NCI-H774 (cell line): Measurements from ENCODE around the gene CNEP1R1.
A peak's percentile ranks its signal among the peaks of the same experiment; 100 is the strongest.
"Not testable (repeated sequence)": the region's sequence is repeated elsewhere in the genome, so short reads cannot be mapped to it uniquely, and the experiment has no call there.

ENCODE experiments used
- DNase-seq: peaks from one replicate; lab custom pipeline; 2025; lab: John Stamatoyannopoulos, UW

CNEP1R1 gene

GRCh38 chr16:50024684-50025536, at the start of gene CNEP1R1:
CNEP1R1 (plus strand) TSS chr16:50025225; CDS start chr16:50025316, 91 bp downstream.
- DNase-seq = peak; percentile 95

DNA sequence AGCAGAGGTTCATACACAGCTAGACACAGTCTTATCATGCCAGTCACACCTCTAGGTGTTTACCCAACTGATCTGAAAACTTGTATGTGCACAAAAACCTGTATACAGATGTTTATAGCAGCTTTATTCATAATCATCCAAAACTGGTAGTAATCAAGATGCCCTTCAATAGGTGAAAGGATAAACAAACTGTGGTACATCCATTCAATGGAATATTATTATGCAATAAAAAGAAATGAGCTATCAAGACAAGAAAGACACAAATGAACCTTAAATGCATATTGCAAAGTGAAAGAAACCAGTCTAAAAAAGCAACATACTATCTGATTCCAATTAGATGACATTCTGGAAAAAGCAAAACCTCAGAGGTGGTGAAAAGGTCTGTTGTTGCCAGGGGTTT, 47.6 kb upstream of the CNEP1R1 start:
- DNase-seq = no peak

DNA sequence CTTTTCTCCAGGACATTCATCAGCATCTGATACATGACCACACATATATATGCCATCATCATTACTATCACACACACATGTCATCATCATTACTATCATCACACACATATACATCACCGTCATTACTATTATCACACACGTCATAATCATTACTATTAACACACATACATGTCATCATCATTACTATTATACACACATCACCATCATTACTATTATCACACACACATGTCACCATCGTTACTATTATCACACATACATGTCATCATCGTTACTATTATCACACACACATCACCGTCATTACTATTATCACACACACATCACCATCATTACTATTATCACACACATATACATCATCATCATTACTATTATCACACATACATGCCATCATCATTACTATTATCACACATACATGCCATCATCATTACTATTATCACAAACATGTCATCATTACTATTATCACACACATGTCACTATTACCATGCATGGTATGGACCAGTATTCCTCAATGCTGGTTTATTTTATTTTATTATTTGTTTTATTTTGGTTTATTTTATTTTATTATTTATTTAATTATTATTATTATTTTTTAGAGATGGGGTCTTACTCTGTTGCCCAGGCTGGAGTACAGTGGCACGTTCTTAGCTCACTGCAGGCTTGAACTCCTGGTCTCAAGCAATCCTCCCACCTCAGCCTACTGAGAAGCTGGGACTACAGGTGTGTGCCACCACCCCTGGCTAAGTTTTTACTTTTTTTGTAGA, 46.3 kb upstream of the CNEP1R1 start:
- no peak for DNase-seq

DNA sequence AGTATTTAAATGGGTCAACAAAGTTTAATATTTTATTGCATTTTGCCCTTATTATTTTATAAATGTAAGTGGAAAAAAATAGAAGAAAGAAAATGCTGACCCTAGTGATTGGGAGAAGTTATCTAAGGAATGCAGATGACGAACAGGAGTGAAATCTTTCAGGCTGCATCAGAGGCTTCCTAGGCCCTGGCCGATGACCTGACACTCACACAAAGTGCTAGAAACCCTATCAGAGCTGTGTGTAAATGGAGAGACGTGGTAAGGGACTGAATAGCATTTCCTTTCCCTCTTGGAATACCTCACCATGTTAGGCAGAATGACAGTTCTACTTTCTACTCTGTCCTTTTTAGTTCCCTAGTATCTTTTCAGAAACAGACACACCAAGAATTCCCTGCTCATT, 44.9 kb upstream of the CNEP1R1 start:
- no peak for DNase-seq

DNA sequence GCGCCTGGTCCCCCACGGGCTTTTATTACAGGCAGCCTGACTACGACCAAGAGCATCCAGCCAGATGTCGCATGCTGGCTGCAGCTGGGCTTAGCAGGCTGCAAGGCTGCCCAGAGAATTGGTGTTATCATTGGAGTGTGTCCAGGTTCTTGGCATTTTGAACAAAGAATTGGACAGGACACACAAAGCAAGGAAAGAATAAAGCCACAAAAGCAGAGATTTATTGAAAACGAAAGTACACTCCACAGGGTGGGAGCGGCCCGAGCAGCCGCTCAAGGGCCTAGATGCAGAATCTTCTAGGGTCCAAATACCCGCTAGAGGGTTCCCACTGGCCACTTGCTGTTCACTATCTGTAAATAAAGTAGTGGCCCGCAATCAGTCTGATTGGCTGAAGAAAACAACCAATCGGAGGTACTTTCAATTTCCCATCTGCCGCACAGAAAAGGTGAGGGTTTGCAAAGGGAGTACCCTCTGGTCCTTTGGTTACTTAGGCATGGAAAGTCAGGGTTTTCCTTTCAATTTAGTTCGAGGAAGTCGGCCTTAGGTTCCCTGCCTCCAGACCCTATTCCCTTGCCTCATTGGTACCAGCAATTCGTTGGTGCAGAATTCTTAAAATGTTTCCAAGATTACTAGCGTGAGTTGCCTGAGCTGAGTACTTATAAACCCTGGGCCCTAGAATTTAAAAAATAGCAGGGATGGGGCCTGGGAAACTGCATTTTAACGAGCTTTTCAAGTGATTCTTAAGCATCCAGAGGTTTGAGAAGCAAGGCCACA, 38.5 kb upstream of the CNEP1R1 start:
- DNase-seq = peak; percentile 65

- DNase-seq = no peak
These were observed 37.6 kb upstream of the CNEP1R1 start for GRCh38 chr16:49987381-49987780.

- DNase-seq = no peak
These were observed 32.2 kb upstream of the CNEP1R1 start for GRCh38 chr16:49992825-49993224.

DNA sequence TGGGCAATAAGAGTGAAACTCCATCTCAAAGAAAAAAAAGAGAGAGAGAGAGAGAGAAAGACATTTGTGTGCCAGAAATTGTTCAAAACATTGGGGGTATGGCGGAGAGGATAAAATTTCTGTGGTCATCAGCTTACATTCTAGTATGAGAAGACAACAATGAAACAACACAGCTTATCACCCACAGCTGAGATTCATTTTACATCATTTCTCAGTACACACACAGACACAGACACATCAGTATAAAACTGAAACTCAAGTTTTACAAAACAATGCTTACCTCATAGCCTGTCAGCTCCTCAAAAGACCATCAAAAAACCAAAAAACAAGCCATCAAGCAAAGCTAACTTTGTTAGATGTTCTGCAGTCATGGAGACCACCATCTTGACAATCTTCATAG, 31.4 kb upstream of the CNEP1R1 start:
- DNase-seq = no peak

DNA sequence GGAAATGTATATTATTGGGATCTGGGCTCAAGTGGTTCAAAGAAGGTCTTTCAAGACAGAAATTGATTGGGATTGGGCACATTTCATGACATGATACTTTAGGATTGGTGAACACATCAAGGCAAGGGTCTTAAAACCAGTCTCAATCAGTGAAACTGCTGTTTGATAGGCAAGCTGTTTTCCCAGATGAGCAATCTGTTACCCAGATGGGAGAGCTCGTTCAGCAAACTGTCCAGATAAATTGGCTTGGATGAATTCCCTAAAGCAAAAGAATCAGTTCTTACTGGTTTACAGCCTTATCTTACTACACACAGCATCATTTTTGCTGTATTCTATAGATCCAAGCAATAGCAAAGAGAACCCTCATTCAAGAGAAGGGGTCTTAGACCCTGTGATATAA, 31.0 kb upstream of the CNEP1R1 start:
- DNase-seq = no peak

DNA sequence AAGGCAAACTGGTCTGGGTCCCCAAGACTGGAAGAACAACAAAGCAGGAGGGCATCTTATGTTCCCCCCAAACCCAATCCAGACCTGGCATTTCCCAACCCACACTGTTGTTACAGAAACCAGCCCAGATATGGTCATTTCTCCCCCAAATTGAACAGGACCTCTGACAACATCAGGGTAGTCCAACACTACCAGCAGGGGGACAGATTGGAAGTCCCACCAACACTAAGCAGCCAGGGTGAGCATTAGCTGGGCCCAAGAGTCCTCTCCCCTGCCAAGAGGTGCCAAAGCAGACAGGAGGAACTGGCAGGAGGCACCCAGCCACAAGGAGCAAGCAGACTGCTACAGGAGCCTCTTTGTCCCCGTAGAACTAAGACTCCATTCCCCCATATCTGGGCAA, 29.3 kb upstream of the CNEP1R1 start:
- no peak for DNase-seq

- DNase-seq = no peak
These were observed 27.2 kb upstream of the CNEP1R1 start for GRCh38 chr16:49997721-49998251.

- no peak for DNase-seq
These were observed 26.0 kb upstream of the CNEP1R1 start for GRCh38 chr16:49998991-49999390.

DNA sequence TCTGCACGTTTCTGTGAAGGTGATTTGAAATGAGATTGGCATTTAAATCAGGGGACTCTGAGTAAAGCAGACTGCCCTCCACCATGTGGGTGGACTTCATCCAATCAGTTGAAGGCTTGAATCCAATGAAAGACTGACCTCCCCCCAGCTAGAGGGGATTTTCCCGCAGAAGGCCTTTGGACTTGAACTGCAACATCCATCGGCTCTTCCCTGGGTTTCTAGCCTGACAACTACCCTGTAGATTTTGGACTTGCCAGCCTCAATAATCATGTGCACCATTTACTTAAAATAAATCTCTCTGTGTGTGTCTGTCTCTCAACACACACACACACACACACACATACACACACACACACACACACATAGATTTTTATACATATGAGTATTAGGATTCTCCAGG, 23.9 kb upstream of the CNEP1R1 start:
- no peak for DNase-seq

DNA sequence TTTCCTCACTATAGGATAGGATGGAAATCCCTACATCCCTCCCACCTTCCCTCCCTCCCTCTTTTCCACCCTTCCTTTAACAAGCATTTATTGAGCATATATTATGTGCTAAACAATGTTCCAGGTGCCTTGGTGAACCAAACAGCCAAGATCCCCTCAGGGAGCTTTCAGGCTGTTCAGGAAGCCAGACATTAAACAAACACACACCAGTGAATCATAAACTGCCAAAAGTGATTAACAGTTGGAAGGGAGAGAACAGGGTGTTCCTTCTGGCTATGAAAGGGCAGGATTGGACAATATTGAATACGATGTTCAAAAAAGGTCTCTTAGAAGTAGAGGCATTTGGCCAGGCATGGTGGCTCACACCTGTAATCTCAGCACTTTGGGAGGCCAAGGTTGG, 22.8 kb upstream of the CNEP1R1 start:
- DNase-seq = no peak

DNA sequence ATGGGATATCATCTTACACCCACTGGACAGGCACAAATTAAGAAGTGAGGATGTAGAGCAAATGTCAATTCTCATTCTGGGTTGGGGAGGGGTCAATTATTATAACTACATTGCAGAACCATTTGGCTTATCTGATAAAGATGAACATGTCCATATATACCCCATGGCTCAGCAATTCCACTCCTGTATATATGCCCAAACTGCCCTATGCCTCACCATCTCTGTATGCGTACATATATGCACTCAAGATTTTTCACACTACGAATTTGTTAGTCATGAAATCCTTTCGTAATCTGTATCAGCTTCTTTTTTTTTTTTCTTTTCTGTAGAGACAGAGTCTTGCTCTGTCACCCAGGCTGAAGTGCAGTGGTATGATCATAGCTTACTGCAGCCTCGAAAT, 20.8 kb upstream of the CNEP1R1 start:
- DNase-seq = no peak

DNA sequence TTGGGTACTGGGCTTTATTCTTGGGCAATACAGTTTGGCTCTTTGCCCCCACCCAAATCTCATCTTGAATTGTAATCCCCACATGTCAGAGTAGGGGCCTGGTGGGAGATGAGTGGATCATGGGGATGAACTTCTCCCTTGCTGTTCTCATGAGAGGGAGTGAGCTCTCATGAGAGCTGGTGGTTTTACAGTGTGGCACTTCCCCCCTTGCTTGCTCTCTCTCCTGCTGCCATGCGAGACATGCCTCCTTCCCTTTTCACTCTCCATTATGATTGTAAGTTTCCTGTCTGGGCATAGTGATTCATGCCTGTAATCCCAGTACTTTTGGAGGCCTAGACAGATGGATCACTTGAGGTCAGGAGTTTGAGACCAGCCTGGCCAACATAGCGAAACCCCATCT, 18.1 kb upstream of the CNEP1R1 start:
- no peak for DNase-seq

- no peak for DNase-seq
These were observed 17.3 kb upstream of the CNEP1R1 start for GRCh38 chr16:50007744-50008143.

GRCh38 chr16:50010212-50010611, 14.8 kb upstream of the CNEP1R1 start:
- no peak for DNase-seq

DNA sequence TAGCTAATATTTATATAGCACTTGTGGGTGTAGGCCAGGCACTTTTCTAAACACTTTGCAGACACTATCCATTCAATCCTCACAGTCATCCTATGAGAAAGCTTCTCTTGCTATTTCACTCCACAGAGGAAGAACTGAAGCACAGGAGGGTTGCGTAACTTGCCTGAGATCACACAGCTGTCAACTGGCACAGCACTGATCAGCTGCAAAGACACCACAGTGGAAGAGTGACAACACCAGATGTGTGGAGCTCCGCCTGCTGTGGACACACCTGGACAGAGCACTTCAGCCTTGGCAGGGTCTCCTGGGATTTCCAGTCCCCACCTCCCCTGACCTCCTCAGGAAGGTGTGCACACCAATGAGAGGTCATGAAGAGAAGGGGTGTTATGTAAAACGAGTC, 13.3 kb upstream of the CNEP1R1 start:
- no peak for DNase-seq

GRCh38 chr16:50012182-50012581, 12.8 kb upstream of the CNEP1R1 start:
- DNase-seq = no peak

DNA sequence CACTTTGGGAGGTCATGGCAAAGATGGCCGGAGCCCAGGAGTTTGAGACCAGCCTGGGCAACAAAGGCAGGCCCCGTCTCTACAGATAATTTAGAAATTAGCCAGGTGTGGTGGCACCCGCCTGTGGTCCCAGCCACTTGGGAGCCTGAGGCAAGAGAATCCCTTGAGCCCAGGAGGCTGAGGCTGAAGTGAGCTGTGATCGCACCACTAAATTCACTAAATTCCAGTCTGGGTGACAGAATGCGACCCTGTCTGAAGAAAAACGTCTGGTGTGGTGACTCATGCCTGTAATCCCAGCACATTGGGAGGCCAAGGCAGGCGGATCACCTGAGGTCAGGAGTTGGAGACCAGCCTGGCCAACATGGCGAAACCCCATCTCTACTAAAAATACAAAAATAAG, 10.8 kb upstream of the CNEP1R1 start:
- not testable (repeated sequence) for DNase-seq

DNA sequence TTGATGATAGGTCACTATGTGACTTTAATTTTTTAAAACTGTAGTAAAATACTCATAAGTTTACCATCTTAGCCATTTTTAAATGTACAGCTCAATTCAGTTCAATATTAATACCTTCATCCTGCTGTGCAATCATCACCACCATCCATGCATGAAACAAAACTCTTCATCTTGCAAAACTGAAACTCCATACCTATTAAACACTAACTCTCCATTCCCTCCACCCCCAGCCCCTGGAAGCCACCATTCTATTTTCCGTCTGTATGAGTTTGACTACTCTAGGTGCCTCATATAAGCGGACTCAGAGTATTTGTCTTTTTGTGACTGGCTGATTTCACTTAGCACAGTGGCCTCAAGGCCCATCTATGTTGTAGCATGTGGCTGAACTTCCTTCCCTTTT, 9.4 kb upstream of the CNEP1R1 start:
- DNase-seq = no peak
